GM10847 (cell line): ENCODE results near the gene KCND1.

Source experiments
- POLR2A ChIP-seq: IDR thresholded peaks from 2 replicates; pipeline ENCODE4 v1.6.1; 2011; ENCODE audit not compliant: insufficient read length; ENCODE audit errors: extremely low read depth

Gene KCND1

DNA sequence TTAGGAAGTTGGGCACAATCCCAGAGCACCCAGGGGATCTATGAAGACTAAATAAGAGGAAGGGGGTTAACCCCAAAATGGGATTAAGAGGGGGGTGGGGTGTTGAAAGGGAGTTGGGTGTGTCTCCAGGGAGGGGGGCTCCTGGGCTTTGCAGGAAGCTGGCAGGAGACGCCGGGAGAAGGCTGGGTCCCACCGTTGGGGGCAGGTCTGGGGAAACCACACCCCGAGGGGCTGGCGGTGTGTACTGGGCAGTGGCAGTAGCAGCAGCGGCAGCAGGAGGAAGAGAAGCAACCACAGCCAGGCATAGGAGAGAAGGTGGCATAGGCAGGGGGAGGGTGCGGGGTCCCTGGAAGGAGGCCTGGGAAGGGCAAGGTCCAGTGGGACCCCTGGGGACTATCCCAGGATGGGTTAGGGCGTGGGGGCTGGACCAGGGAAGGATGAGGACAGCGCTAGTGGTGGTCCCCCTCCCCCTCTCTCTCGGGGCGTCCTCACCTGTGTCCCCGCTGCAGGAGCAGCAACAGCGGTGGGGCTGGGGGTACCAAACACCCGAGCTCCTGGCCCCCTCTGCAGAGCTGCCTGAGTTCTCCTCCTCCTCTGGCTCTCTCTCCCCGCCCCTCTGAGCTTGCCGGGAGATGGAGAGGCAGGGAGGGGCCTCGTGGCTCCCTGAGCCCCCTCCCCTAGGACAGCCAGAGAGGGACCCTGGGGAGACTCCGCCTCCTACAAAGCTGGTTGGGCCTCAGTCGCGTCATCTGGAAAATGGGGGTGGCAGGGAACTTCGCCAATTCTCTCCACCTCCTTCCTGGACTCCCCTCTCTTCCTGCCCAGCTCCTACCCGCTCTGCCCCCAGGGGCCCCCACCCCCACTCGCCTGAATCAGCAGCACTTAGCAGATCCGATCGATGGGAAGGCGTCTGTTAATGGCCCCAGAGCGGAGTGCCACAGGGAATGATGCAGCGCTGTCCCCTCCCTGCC lies at the start of gene KCND1:
KCND1 (minus strand) TSS at position 596 of the 971 bp plus-strand sequence. CDS start 1,573 bp downstream, outside the sequence.
- no peak for TF ChIP-seq POLR2A

DNA sequence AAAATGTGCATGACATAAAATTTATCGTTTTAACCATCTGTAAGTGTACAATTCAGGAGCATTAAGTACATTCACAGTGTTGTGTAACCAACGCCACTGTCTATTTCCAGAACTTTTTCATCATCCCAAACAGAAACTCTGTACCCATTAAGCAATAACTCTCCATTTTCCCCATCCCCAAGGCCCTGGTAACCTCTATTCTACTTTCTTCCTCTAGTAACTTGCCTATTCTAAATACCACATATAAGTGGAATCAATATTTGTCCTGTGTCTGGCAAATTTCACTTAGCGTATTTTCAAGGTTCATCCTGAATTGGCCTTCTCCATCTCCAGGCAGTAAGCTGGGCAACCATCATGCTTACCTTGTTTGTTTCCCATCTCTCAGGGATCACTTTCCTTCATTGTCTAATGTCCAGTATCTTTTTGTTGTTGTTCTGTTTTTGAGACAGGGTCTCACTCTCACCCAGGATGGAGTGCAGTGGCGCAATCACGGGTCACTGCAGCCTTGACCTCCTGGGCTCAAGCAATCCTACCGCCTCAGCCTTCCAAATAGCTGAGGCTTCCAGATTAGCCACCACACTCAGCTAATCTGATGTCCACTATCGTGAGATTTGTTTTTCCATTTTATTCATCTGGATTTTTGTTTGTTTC lies 48.1 kb upstream of the KCND1 start:
- TF ChIP-seq POLR2A: no peak

DNA sequence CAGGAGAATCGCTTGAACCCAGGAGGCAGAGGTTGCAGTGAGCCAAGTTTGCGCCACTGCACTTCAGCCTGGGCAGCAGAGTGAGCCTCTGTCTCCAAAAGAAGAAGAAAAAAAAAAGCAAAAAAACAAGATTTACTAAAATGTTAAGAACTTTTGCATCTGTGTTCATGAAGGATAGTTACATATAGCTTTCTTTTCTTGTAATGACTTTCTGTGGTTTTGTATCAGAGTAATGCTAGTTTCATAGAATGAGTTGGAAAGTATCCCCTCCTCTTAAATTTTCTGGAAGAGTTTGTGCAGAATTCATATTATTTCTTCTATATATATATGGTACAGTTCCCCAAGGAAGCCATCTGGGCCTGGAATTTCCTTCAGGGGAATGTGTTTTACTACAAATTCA lies 47.4 kb upstream of the KCND1 start:
- no peak for TF ChIP-seq POLR2A

DNA sequence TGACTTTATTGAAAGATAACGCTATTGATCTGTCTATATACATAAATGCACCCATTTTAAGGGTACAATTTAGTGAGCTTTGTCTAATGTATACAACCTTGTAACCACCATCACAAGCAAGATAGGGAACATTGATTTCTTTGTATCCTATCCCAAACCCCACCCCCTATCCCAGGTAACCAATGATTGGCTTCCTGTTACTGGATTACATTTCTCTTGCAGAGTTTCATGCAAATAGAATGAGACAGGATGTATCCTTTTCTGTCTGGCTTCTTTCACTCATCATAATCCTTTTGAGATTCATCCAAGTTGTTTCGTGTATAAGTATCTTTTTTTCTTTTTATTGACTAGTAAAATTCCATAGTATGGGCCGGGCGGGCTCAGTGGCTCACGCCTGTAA lies 32.1 kb upstream of the KCND1 start:
- no peak for TF ChIP-seq POLR2A

DNA sequence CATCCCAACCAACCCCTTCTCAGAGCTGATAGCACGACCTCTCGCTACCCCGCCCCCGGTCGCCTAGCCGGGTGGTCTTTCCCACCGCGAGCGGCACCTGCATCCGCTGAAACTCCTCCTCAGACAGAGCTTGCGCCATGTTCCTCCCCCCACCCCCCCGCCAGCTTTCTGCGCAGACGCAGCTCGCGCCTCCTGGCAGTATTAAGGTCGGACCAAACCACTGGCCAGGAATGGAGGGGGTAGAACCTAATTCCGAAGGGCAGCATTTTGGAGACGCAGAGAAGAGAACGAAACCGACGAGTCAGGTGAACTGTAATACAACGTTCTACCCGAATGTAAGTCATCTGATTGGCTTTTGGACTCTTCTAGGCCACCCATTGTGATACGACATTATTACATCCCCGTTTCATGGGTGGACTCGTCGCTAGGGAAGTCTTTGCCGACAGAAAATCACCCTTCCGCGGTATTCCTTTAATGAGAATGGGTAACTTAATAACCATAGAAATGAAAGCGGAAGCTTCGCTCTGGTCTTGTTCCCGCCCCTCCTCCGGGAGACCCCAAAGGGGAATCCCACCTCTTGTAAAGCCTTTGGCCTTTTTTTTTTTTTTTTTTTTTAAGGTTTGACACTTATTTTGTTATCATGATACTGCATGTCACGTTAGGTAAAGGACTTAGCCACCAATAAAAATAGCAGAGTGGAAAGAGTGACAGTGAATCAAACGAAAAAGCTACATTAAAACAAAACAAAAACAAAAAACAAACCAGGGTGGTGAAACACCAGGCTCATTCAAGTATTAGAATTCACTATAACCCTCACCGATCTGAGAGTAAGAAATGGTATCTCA lies 30.7 kb upstream of the KCND1 start, which contains the start of gene GRIPAP1:
GRIPAP1 (minus strand) TSS at position 174 of the 845 bp plus-strand sequence; CDS start at position 139, 35 bp downstream.
- TF ChIP-seq POLR2A: peak; percentile 73

DNA sequence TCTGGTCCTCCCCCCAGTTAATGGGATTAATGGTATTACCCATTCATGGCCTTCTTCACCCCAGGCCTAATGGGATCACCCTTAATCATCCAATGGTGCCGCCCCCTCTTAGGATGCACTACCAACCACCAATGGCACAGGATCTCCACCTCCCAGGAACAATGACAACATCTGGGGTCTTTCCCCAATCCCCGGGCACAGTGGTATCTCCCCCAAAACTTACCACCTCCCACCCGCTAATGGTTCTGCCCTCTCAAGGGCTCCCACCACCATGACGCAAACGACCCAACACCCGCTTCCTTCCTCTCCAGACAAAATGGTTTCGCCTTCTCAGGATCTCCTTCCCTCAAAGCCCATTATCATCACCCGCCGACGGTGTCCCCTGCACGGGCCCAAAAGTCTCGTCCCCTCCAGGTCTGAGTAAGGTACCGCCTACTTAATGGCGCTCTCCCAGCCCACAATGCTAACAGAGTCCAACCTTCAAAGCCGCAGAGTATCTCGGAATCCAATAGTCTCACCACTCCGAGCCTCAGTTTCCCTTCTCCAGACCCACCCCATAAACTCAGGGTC lies 30.0 kb upstream of the KCND1 start:
- TF ChIP-seq POLR2A: no peak

DNA sequence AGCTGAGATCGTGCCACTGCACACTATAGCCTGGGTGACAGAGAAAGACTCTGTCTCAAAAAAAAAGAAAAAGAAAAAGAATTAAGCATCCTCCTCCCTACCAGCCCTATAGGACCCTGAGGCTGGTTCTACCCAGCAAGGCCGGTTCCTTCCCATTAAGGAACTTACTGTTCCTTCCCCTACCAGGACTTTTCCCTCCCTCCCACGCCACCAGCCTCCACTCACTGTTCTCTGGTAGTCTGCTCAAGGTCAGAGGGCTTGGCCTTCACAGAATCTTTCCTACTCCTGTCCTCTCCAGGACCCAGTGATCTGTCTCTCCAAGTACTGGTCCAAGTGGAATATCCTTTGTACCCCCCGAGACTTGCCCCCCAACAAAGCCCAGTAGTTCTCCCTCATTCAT lies 29.0 kb upstream of the KCND1 start:
- no peak for TF ChIP-seq POLR2A

DNA sequence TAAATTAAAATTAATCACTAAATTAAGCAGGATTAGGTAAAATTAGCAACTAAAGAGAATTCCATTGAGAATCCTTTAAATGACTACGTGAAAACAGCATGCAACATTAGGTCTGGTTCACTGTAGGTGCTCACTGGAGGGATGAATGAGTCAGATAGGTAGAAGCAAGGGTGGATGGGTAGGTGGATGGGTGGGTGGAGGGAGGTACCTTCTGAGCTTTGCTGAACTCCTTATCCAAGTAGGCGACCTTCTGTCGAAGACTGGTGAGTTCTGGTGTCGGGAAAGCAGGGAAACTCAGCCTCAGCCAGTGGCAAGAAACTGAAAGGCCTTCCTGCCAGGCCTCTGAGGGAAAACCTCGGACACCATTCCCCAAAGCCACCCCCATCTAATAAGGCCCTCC lies 27.4 kb upstream of the KCND1 start:
- TF ChIP-seq POLR2A: no peak

DNA sequence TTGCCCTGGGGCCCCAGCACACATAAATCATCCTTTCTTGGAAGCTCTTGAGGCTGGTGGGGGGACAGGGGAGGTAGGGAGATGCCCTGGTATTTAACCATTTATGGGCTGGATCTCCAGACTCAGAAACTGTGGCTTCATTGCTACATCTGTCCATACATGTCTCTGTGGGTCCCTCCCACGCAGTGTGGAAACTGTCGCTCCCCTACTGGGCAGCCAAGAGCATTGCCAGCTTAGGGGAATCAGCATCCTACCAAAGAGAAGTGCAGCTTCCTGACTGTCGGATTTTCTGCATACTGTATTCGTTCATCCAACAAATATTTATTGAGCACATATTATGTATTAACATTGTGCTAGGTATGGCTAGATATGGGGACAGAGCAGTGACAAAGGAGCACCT lies 26.7 kb upstream of the KCND1 start:
- TF ChIP-seq POLR2A: no peak

DNA sequence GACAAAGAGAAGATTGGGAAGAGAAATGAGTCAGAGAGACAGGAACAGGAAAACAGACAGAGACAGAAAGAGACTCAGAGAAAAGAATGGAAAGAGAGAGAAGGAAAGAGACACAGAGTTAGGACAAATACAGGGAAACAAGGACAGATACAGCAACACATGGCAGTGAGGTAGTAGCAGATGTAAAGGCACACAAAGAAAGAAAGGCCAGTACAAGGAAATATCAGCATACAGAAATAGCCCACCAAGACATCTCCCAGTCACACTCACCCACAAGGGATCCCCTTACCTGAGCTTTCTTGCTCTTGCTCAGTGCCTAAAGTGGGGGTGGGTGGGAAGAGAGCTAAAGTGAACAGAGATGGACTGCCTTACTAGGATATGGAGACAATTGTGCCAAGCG lies 26.2 kb upstream of the KCND1 start:
- no peak for TF ChIP-seq POLR2A

DNA sequence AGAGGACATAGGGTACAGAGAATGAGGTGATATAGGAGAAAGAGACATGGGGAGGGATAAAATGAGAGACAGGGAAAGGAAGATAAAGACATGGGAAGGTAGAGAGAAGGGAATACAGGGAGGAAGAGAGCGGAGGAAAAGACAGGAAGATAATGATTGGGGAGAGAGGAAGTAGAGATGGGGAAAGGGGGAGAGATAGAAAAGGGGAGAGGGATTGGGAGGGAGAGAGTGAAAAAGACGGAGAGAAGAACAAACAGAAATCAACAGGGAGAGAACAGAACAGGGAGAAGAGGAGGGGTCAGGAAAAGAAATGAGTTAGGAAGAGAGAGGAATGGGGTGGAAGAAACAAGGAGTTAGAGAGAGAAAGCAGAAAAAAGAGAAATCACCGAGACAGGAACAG lies 25.8 kb upstream of the KCND1 start:
- no peak for TF ChIP-seq POLR2A

DNA sequence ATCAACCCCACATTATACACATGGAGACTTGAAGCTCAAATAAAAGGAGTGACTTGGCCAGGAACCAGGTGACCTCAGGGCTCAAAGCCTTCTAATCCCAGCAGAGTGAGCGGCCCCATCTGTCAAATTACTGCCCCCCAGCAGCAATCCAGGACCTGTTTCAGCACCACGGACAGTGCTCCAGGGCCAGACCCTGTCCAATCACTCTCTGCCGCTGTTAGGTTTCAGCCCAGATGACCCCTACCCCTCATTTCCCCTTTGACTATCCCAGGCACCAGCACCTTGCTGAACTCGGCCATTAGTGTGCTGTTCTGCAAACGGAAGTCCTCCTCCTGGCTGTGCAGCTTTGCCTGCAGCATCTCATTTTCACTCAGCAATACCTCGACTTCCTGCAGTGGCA lies 25.3 kb upstream of the KCND1 start:
- TF ChIP-seq POLR2A: no peak

DNA sequence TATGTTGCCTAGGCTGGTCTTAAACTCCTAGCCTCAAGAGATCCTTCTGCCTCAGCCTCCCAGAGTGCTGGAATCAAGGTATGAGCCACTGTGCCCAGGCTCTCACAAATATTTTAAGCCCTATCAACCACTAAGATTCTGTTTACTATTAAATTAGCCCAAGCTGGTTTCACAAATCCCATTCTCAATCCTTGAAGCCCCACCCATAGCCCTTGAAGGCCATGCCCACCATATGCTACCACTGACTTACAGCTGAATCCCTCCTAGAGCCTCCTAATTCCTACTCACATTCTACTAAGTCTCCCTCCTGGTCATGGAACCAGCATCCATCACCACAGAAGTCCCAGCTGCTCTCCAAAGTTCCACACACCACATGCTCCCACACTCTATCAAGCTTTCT lies 20.7 kb upstream of the KCND1 start:
- TF ChIP-seq POLR2A: no peak

DNA sequence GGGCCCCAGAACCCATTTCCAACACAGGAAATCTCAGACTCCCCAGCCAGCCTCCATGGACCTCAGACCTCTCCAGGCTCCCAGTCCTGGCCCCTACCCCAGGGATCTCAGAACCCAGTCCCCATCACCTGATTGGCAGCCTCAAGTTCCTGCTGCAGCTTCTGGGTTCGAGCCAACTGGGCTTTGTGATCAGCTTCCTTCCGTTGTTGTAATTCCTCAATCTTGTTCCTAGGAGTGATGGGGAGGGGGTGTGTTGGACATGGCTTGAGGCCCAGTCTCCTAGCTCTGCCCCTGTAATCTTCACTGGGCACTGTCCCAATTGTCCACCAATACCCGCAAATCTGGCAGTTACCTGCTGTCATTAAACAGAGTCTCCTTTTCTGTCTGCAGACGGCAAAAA lies 17.8 kb upstream of the KCND1 start:
- no peak for TF ChIP-seq POLR2A

DNA sequence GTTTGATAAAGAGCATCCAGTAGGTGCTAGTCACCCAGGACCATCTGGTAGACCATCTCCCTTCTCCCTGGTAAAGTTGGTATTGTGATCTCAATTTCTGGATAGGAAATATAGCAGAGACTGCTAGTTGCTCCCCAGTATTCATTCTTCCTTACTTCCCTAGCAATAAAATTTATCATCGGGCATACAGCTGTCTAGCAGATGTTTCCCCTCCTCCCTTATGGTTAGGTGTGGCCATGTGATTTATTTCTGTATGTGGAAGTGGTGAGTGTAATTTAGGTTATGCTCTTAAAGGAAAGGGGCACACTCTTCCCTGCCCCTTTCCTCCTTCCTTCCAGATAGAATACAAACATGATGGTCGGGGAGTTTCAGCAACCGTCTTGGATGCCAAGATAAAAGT lies 12.3 kb upstream of the KCND1 start:
- TF ChIP-seq POLR2A: no peak
